Adrenal gland (tissue), 19 donors: ENCODE results near the gene HLTF. TPM values are rescaled to one million over a fixed set of nuclear protein-coding genes. Genes with fewer than 3 reads are reported as not detected.

Experiments used
- DNase-seq, 7 donors: peaks; one replicate each; pipeline ENCODE4 v3.0.0-alpha.2; 2019 to 2020
- H3K27ac ChIP-seq, 5 donors: fragments of 200-600 bp; sonication (generic) in 4 of 5; 1 replicate in 3 of 5; 2 replicates in 2 of 5; pipeline versions ENCODE4 v1.5.1 to v1.8.0; 2016 to 2020; ENCODE audit warnings: mild to moderate bottlenecking in 1 of 5
- H3K27me3 ChIP-seq: fragments of 200-600 bp; 2 replicates; pipeline ENCODE4 v1.8.0; 2021
- H3K36me3 ChIP-seq, 2 donors: fragments of 200-600 bp; replicated peaks in 1 of 2; 1 replicate in 1 of 2; 2 replicates in 1 of 2; pipeline versions ENCODE4 v1.5.1 to v1.8.0; 2018 to 2022
- H3K4me1 ChIP-seq, 2 donors: fragments of 200-600 bp; replicated peaks in 1 of 2; 1 replicate in 1 of 2; 2 replicates in 1 of 2; pipeline versions ENCODE4 v1.5.1 to v1.8.0; 2018 to 2021
- H3K4me3 ChIP-seq, 4 donors: fragments of 200-600 bp; sonication (generic) in 3 of 4; one replicate each; pipeline ENCODE4 v1.5.1; 2016 to 2018
- H3K9me3 ChIP-seq, 3 donors: fragments of 200-600 bp; sonication (generic) in 1 of 3; replicated peaks in 1 of 3; 1 replicate in 2 of 3; 2 replicates in 1 of 3; pipeline versions ENCODE4 v1.5.1 to v1.8.0; 2016 to 2021
- CTCF ChIP-seq, 6 experiments: fragments of 450-650 bp in 4 of 6; fragments of 200-600 bp in 2 of 6; sonication (generic) in 1 of 6; IDR thresholded peaks; 1 replicate in 5 of 6; 2 replicates in 1 of 6; pipeline versions ENCODE4 v1.5.1 to v1.8.0; 2016 to 2021; ENCODE audit warnings: antibody characterized with exemption in 6 of 6, mild to moderate bottlenecking in 2 of 6, moderate library complexity in 1 of 6
- POLR2A ChIP-seq, 2 donors: fragments of 450-650 bp; IDR thresholded peaks; one replicate each; pipeline ENCODE4 v1.6.1; 2017; ENCODE audit warnings: antibody characterized with exemption in 2 of 2, mild to moderate bottlenecking in 2 of 2, moderate library complexity in 1 of 2
- WGBS, 4 donors: extraction: QIAGEN DNeasy Blood & Tissue Kit in 2 of 4; methylation state at CpG; one replicate each; pipeline versions ENCODE4 v1.1.5 to v1.1.7; 2013 to 2017; 5-methylcytosine and 5-hydroxymethylcytosine counted together
- intact Hi-C, 2 donors: fragments of 100-400 bp; cut with DNase I; formaldehyde crosslinking; loops; one replicate each; pipeline versions ENCODE4 v1.14.1 to v1.15.0; 2022 to 2023
- long read RNA-seq, 10 donors: library from polyadenylated mRNA in 3 of 10; unstranded in 2 of 10; stranded (forward) in 1 of 10; transcript quantifications; one replicate each; pipeline ENCODE4 v2.0.0 and lab custom pipeline, GENCODE V29; 2021 to 2026
- polyA plus RNA-seq, 3 donors: library from polyadenylated mRNA; stranded (reverse); fragments of 200-250 nt in 2 of 3; fragments of 350-450 nt in 1 of 3; fragmentation: Illumina TruSeq in 1 of 3; extraction: RNeasy Lipid Tissue Mini Kit (QIAGEN cat#74804) in 1 of 3; gene quantifications; one replicate each; pipeline ENCODE4 v1.2.3, GENCODE V29; 2013 to 2014
- total RNA-seq, 9 donors: library from RNA; depleted of rRNA in 4 of 9; stranded (reverse); fragments of >200 nt in 4 of 9; fragments of 120-200 nt in 1 of 9; fragmentation: NEBNext Ultra II Directional in 1 of 9; extraction: Animal tissue kit (Norgen Biotek cat#: 25700) in 1 of 9; gene quantifications; one replicate each; pipeline versions ENCODE4 v1.1.0 to v1.2.4, GENCODE V29; 2013 to 2023
- donor health status: healthy with polysubstance abuse.
- donor health status: Bipolar disorder and iron deficiency.
- donor health status: DM: yes; HTN: yes; CAD: no.
- donor health status: DM: no; HTN: no; CAD: no.
- donor health status: DM: no; HTN: no; CAD: no.
- donor health status: DM: yes; HTN: yes; CAD: no.

The HLTF gene
- total RNA-seq (100 to 1,000 TPM in 1 of 9 donors, 10 to 100 TPM in 8; 30.4 to 102 (median 64.3) TPM), polyA plus RNA-seq (10 to 100 TPM in 1 of 3 donors, 1 to 10 TPM in 2; 5.6 to 41.0 (median 6.0) TPM)
- long read RNA-seq, donor 1, full-length matches to known transcripts = 3 of 3 reads
- long read RNA-seq, donor 1, partial matches to known transcripts = 0 of 3 reads
- long read RNA-seq, donor 1, other reads (novel, unspliced or antisense) = 0 of 3 reads
- long read RNA-seq, donor 2, full-length matches to known transcripts = 3 of 3 reads
- long read RNA-seq, donor 2, partial matches to known transcripts = 0 of 3 reads
- long read RNA-seq, donor 2, other reads (novel, unspliced or antisense) = 0 of 3 reads
- long read RNA-seq, donor 3, full-length matches to known transcripts = 9 of 9 reads
- long read RNA-seq, donor 3, partial matches to known transcripts = 0 of 9 reads
- long read RNA-seq, donor 3, other reads (novel, unspliced or antisense) = 0 of 9 reads
- long read RNA-seq, donor 4, full-length matches to known transcripts = 2 of 67 reads
- long read RNA-seq, donor 4, partial matches to known transcripts = 59 of 67 reads
- long read RNA-seq, donor 4, other reads (novel, unspliced or antisense) = 6 of 67 reads
- long read RNA-seq, donor 5, full-length matches to known transcripts = 35 of 52 reads
- long read RNA-seq, donor 5, partial matches to known transcripts = 4 of 52 reads
- long read RNA-seq, donor 5, other reads (novel, unspliced or antisense) = 13 of 52 reads
- long read RNA-seq, donor 6, partial matches to known transcripts = 41 of 43 reads
- long read RNA-seq, donor 6, other reads (novel, unspliced or antisense) = 2 of 43 reads
- long read RNA-seq, donor 7, full-length matches to known transcripts = 1 of 1 reads
- long read RNA-seq, donor 7, partial matches to known transcripts = 0 of 1 reads
- long read RNA-seq, donor 7, other reads (novel, unspliced or antisense) = 0 of 1 reads
- long read RNA-seq, donor 8, full-length matches to known transcripts = 4 of 10 reads
- long read RNA-seq, donor 8, partial matches to known transcripts = 6 of 10 reads
- long read RNA-seq, donor 8, other reads (novel, unspliced or antisense) = 0 of 10 reads
- long read RNA-seq, donor 9, full-length matches to known transcripts = 5 of 5 reads
- long read RNA-seq, donor 9, partial matches to known transcripts = 0 of 5 reads
- long read RNA-seq, donor 9, other reads (novel, unspliced or antisense) = 0 of 5 reads
- long read RNA-seq, donor 10, full-length matches to known transcripts = 1 of 1 reads
- long read RNA-seq, donor 10, partial matches to known transcripts = 0 of 1 reads
- long read RNA-seq, donor 10, other reads (novel, unspliced or antisense) = 0 of 1 reads

- intact Hi-C loops = no loop called here
- Histone ChIP-seq H3K4me3 (peak within 1 kb of the TSS; percentile 53 to 95 (median 81)), H3K9me3 (no peaks in the 10 kb centered on the region), H3K27ac (peak within 1 kb of the TSS; percentile 56 to 92 (median 82)), H3K4me1 (peaks cover 4 to 23% of the 10 kb centered on the region in 2 donors), H3K36me3 (no peaks in the 10 kb centered on the region), H3K27me3 (no peaks in the 10 kb centered on the region)
- DNase-seq = peak; percentile 95 to 99 (median 97)
- TF ChIP-seq POLR2A (IDR thresholded peaks at IDR 0.05) = peak in 1 of 2 donors; percentile 88
- no peak for TF ChIP-seq CTCF (IDR thresholded peaks at IDR 0.05)
- 7 to 17% (median 9%) methylated on average over 26 to 57 of the region's 57 CpGs for WGBS, 4 donors
Observed at GRCh38 chr3:149086232-149086988, at the start of gene HLTF. TSS of gene HLTF (minus strand) at chr3:149086533. CDS start at chr3:149086336, 197 bp downstream.

- Histone ChIP-seq H3K4me3 (no peak overlapping the region), H3K27me3 (no peaks in the 10 kb centered on the region), H3K9me3 (no peaks in the 10 kb centered on the region), H3K27ac (peak overlapping the region; percentile 1 to 82 (median 36)), H3K36me3 (no peaks in the 10 kb centered on the region), H3K4me1 (peaks cover 10 to 38% of the 10 kb centered on the region in 2 donors)
- TF ChIP-seq POLR2A (IDR thresholded peaks at IDR 0.05) = peak in 1 of 2 donors; percentile 22
- TF ChIP-seq CTCF (IDR thresholded peaks at IDR 0.05) = no peak
- DNase-seq = peak; percentile 55 to 81 (median 68)
- WGBS, 4 donors = 23 to 43% (median 28%) methylated on average over 3 of the region's 3 CpGs
- intact Hi-C loops = no loop called here
Observed at GRCh38 chr3:149134575-149134974, 48.2 kb upstream of the HLTF start.

GRCh38 chr3:149131589-149131988 lies 45.3 kb upstream of the HLTF start:
- Histone ChIP-seq H3K9me3 (no peaks in the 10 kb centered on the region), H3K4me1 (peaks cover 10 to 43% of the 10 kb centered on the region in 2 donors), H3K36me3 (no peaks in the 10 kb centered on the region), H3K27ac (peak overlapping the region in 4 of 5 donors; percentile 20 to 91 (median 36)), H3K27me3 (no peaks in the 10 kb centered on the region), H3K4me3 (peak overlapping the region in 1 of 4 donors; percentile 6)
- TF ChIP-seq CTCF (IDR thresholded peaks at IDR 0.05) (no peak), POLR2A (IDR thresholded peaks at IDR 0.05) (no peak)
- no peak for DNase-seq
- intact Hi-C loops = no loop called here
- WGBS, 4 donors = 56 to 71% (median 62%) methylated on average over 4 of the region's 4 CpGs
